Skeletal muscle satellite cell (primary cell): ENCODE measurements around the gene COL25A1.
A peak's percentile ranks its signal among the peaks of the same experiment; 100 is the strongest.

Experiments used
- H3K27me3 ChIP-seq: 2 replicates; pipeline ENCODE4 v1.7.0; 2013; ENCODE audit warnings: low read length; ENCODE audit not compliant: control insufficient read depth, insufficient read depth
- H3K36me3 ChIP-seq: 2 replicates; pipeline ENCODE4 v1.7.0; 2013; ENCODE audit warnings: mild to moderate bottlenecking, control low read depth, low read length; ENCODE audit not compliant: insufficient read depth
- H3K4me1 ChIP-seq: 2 replicates; pipeline ENCODE4 v1.7.0; 2013; ENCODE audit warnings: low read length; ENCODE audit not compliant: control insufficient read depth, insufficient read depth
- H3K4me2 ChIP-seq: 2 replicates; pipeline ENCODE4 v1.7.0; 2013; ENCODE audit warnings: mild to moderate bottlenecking, low read length
- H3K4me3 ChIP-seq: 2 replicates; pipeline ENCODE4 v1.7.0; 2013; ENCODE audit warnings: low read length
- H3K9ac ChIP-seq: 2 replicates; pipeline ENCODE4 v1.7.0; 2013; ENCODE audit warnings: mild to moderate bottlenecking, low read depth, low read length, moderate library complexity
- H3K9me3 ChIP-seq: replicated peaks from 2 replicates; pipeline ENCODE4 v1.7.0; 2013; ENCODE audit warnings: mild to moderate bottlenecking, control low read depth, low read length

COL25A1 gene

GRCh38 chr4:108834835-108835384, 467.5 kb downstream of the COL25A1 start:
- Histone ChIP-seq H3K27me3 (no peaks in the 10 kb centered on the region), H3K4me3 (no peak overlapping the region), H3K9ac (peak overlapping the region; percentile 26), H3K4me1 (peaks cover 15% of the 10 kb centered on the region), H3K4me2 (peak overlapping the region; percentile 22), H3K36me3 (no peaks in the 10 kb centered on the region), H3K9me3 (no peaks in the 10 kb centered on the region)

- H3K4me3 ChIP-seq = no peak overlapping the region
- peak overlapping the region; percentile 22 for H3K4me2 ChIP-seq
- no peaks in the 10 kb centered on the region for H3K9me3 ChIP-seq
- H3K27me3 ChIP-seq = no peaks in the 10 kb centered on the region
- H3K4me1 ChIP-seq = peaks cover 15% of the 10 kb centered on the region
- peak overlapping the region; percentile 26 for H3K9ac ChIP-seq
- no peaks in the 10 kb centered on the region for H3K36me3 ChIP-seq
These were observed 468.2 kb downstream of the COL25A1 start for GRCh38 chr4:108834166-108834834.

DNA sequence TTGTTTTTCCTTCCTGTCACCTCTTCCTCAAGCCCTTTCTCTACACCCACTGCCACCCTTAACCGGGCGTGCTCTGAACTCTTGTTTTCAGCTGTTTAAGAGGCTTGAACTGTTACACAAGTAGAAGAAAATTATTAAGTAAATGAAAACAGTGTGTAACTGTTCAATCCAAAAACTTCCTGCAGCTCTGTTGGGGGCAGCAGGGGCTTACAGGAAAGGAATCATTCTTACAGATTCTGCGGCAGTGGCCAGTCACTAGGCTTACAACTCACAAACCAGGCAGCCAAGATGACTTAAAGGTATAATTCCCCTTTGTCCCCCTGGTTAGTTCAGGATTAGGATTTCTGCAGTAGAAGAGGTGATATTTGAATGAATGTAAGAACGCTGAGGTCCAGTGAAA, 469.4 kb downstream of the COL25A1 start:
- Histone ChIP-seq H3K4me2 (no peak overlapping the region), H3K27me3 (no peaks in the 10 kb centered on the region)

DNA sequence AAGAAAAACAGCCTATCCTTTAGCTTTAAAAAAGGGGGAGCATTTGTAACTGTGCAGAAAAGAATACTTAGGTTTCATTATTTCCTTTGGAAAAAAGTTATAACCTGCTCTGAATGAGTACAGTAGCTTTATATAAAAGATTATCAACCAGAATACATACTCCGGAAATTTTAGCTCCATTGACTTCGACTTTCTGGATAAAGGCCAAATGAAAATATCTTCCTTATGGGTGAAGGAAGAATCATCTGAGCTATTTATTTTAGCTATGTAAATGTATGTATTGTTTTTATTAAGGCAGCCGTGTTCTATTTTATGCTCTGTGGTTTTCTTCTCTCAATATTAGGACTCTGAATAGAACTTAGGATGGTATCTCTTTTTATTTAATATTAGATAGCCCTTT, 470.6 kb downstream of the COL25A1 start:
- Histone ChIP-seq H3K4me3 (no peak overlapping the region), H3K9me3 (no peaks in the 10 kb centered on the region), H3K36me3 (no peaks in the 10 kb centered on the region), H3K4me1 (peaks cover 13% of the 10 kb centered on the region), H3K4me2 (no peak overlapping the region), H3K27me3 (no peaks in the 10 kb centered on the region), H3K9ac (no peak overlapping the region)

More for the DNA sequence above, 469.4 kb downstream of the COL25A1 start:
- H3K9me3 ChIP-seq = no peaks in the 10 kb centered on the region
- no peak overlapping the region for H3K4me3 ChIP-seq
- no peak overlapping the region for H3K9ac ChIP-seq
- peaks cover 15% of the 10 kb centered on the region for H3K4me1 ChIP-seq
- H3K36me3 ChIP-seq = no peaks in the 10 kb centered on the region

- Histone ChIP-seq H3K27me3 (no peaks in the 10 kb centered on the region), H3K4me1 (peaks cover 13% of the 10 kb centered on the region)
These were observed 471.2 kb downstream of the COL25A1 start for GRCh38 chr4:108831291-108831690.

DNA sequence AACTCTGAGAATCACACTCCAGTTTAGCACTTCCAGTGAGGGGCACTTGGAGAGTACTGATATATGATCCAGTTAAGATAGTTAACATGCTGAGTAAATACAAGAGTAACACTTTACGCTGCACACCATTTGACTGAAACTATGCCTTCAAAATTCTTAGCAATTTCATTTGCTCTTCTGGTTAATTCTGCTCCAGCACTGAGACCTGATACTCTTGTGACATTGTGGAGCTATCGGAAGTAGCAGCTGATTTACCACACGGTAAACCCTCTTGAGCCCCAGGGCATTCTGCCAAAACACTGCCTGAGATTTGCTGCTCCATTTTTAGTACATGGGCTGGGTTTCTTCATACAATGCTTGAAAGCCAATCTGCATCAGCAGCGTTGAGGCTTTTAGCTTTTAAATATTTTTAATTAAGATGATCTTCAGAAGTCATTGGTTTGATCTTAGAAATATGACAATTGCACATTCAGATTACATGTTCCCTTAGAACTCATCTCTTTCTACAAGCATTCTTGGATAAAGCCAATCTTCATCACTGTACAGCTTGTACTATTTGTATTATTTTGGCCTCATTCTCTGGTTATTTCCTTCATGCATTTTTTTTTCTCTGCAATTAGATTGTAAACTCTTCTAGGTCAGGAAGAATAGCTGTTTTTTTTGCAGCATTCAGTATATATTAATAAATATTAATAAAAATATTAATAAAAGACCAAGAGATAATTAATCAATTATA, 471.8 kb downstream of the COL25A1 start:
- no peak overlapping the region for H3K9ac ChIP-seq
- H3K4me3 ChIP-seq = no peak overlapping the region
- no peaks in the 10 kb centered on the region for H3K9me3 ChIP-seq
- no peaks in the 10 kb centered on the region for H3K36me3 ChIP-seq
- no peak overlapping the region for H3K4me2 ChIP-seq
- peaks cover 13% of the 10 kb centered on the region for H3K4me1 ChIP-seq
- no peaks in the 10 kb centered on the region for H3K27me3 ChIP-seq

More at GRCh38 chr4:108831291-108831690, 471.2 kb downstream of the COL25A1 start:
- Histone ChIP-seq H3K9ac (no peak overlapping the region), H3K36me3 (no peaks in the 10 kb centered on the region), H3K9me3 (no peaks in the 10 kb centered on the region), H3K4me2 (no peak overlapping the region), H3K4me3 (no peak overlapping the region)

- Histone ChIP-seq H3K27me3 (no peaks in the 10 kb centered on the region), H3K9ac (no peak overlapping the region)
These were observed 472.4 kb downstream of the COL25A1 start for GRCh38 chr4:108829966-108830492.

DNA sequence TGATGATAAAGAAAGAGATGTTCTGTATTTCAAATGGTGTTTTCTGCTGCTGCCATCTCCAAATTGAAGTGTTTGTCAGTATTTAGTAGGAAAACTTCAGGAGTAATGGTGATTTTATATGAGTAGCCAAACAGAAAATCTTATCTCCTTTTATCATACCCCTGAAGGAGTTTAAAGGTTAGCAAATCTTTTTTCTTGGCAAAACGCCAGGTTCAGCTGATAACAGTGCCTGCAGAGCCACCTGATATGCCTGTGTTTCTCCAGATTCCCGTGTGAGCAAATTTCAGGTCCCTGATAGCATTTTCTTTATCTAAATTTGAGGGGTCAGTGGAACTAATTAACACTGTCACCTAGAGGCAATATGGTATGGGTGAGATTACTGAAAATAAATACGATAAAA, 473.8 kb downstream of the COL25A1 start:
- H3K4me2 ChIP-seq = no peak overlapping the region
- H3K4me3 ChIP-seq = no peak overlapping the region
- H3K4me1 ChIP-seq = peaks cover under 1% of the 10 kb centered on the region
- H3K9ac ChIP-seq = no peak overlapping the region
- H3K9me3 ChIP-seq = no peaks in the 10 kb centered on the region
- no peaks in the 10 kb centered on the region for H3K36me3 ChIP-seq
- H3K27me3 ChIP-seq = no peaks in the 10 kb centered on the region

More at GRCh38 chr4:108829966-108830492, 472.4 kb downstream of the COL25A1 start:
- H3K36me3 ChIP-seq = no peaks in the 10 kb centered on the region
- no peaks in the 10 kb centered on the region for H3K9me3 ChIP-seq
- H3K4me3 ChIP-seq = no peak overlapping the region
- no peak overlapping the region for H3K4me2 ChIP-seq
- peaks cover 13% of the 10 kb centered on the region for H3K4me1 ChIP-seq

- no peaks in the 10 kb centered on the region for H3K36me3 ChIP-seq
- H3K4me2 ChIP-seq = no peak overlapping the region
- no peaks in the 10 kb centered on the region for H3K27me3 ChIP-seq
- H3K9ac ChIP-seq = no peak overlapping the region
- H3K9me3 ChIP-seq = no peaks in the 10 kb centered on the region
- H3K4me1 ChIP-seq = peaks cover 8% of the 10 kb centered on the region
- H3K4me3 ChIP-seq = no peak overlapping the region
These were observed 476.7 kb downstream of the COL25A1 start for GRCh38 chr4:108825737-108826136.

DNA sequence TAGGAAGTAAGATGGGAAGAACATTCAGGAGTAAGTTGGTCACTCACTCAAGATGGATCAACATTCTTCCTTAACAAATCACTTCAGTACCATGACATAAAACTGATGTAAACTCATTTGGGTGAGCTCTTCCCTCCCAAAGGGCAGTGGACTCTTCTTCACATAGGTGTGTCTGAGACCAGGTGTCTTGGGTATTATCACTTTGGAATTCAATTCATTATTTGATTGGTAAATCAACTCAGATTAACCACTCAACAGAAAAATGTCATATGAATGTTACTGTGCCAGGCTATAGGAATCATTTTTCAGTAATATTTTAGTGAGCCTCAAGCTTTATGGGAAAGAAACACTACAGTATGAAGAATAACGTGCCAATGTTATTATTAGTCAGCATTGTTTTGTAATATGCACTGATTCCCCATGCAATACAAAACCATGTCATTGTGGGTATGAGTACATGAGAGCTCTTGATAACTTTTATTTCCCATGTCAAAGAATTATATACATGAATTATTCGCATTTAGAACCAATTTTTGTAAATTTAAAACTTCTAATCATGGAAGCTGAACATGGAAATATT, 481.0 kb downstream of the COL25A1 start:
- Histone ChIP-seq H3K36me3 (no peaks in the 10 kb centered on the region), H3K4me3 (no peak overlapping the region), H3K9me3 (no peaks in the 10 kb centered on the region)

More for the DNA sequence above, 481.0 kb downstream of the COL25A1 start:
- no peak overlapping the region for H3K4me2 ChIP-seq
- H3K4me1 ChIP-seq = peaks cover 13% of the 10 kb centered on the region
- no peaks in the 10 kb centered on the region for H3K27me3 ChIP-seq
- H3K9ac ChIP-seq = no peak overlapping the region
